Sigmoid colon (tissue), 7 donors: ENCODE data around the gene PNKD. TPM values are rescaled to one million over a fixed set of nuclear protein-coding genes. Genes with fewer than 3 reads are reported as not detected.

ENCODE experiments used
- DNase-seq: peaks from one replicate; pipeline ENCODE4 v3.0.0-alpha.2; 2019
- H3K27ac ChIP-seq, 4 donors: fragments of 200-600 bp; sonication (generic); one replicate each; pipeline ENCODE4 v1.5.1; 2016 to 2019; ENCODE audit warnings: mild to moderate bottlenecking in 1 of 4
- H3K27me3 ChIP-seq, 3 donors: fragments of 200-600 bp; sonication (generic); one replicate each; pipeline ENCODE4 v1.5.1; 2019; ENCODE audit warnings: mild to moderate bottlenecking in 1 of 3
- H3K36me3 ChIP-seq, 4 donors: fragments of 200-600 bp; sonication (generic); one replicate each; pipeline ENCODE4 v1.5.1; 2016 to 2019
- H3K4me1 ChIP-seq, 4 donors: fragments of 200-600 bp; sonication (generic); one replicate each; pipeline ENCODE4 v1.5.1; 2017 to 2019
- H3K4me3 ChIP-seq, 4 donors: fragments of 200-600 bp; sonication (generic); one replicate each; pipeline ENCODE4 v1.5.1; 2017 to 2019; ENCODE audit warnings: mild to moderate bottlenecking in 2 of 4, moderate library complexity in 1 of 4
- H3K9me3 ChIP-seq, 4 donors: fragments of 200-600 bp in 3 of 4; sonication (generic) in 3 of 4; one replicate each; pipeline versions ENCODE4 v1.5.1 to v1.6.1; 2013 to 2019
- EP300 ChIP-seq, 4 donors: sonication (generic); formaldehyde crosslinking; IDR thresholded peaks; one replicate each; pipeline ENCODE4 v1.6.1; 2017; ENCODE audit warnings: antibody characterized with exemption in 4 of 4
- POLR2A ChIP-seq, 2 donors: fragments of 450-650 bp; IDR thresholded peaks; one replicate each; pipeline ENCODE4 v1.6.1; 2016; ENCODE audit warnings: antibody characterized with exemption in 2 of 2, mild to moderate bottlenecking in 2 of 2, moderate library complexity in 2 of 2
- POLR2AphosphoS5 ChIP-seq, 4 donors: sonication (generic); formaldehyde crosslinking; IDR thresholded peaks; one replicate each; pipeline ENCODE4 v1.6.1; 2017; ENCODE audit warnings: antibody characterized with exemption in 4 of 4
- WGBS, 2 donors: extraction: QIAGEN DNeasy Blood & Tissue Kit; methylation state at CpG; one replicate each; pipeline ENCODE4 v1.1.7; 2013; 5-methylcytosine and 5-hydroxymethylcytosine counted together
- intact Hi-C: fragments of 100-400 bp; cut with DNase I; formaldehyde crosslinking; loops from one replicate; pipeline ENCODE4 v1.15.1; 2023
- polyA plus RNA-seq, 3 donors: library from polyadenylated mRNA; stranded (reverse); fragments of 200-250 nt; gene quantifications; one replicate each; pipeline ENCODE4 v1.2.3, GENCODE V29; 2013
- total RNA-seq, 4 donors: library from RNA; depleted of rRNA; stranded (reverse); fragments of >200 nt; gene quantifications; one replicate each; pipeline ENCODE4 v1.1.0, GENCODE V29; 2016
- TF ChIP-seq, protein P1 (sequence below), 4 experiments: fragments of 450-650 bp in 3 of 4; fragments of 200-600 bp in 1 of 4; IDR thresholded peaks; one replicate each; pipeline ENCODE4 v1.5.1; 2016 to 2019; ENCODE audit warnings: antibody characterized with exemption in 4 of 4, mild to moderate bottlenecking in 3 of 4, moderate library complexity in 2 of 4
- donor health status: healthy with polysubstance abuse.
- donor health status: Bipolar disorder and iron deficiency.
- donor health status: healthy.

The PNKD gene
- total and polyA plus RNA-seq, 7 donors, result 46.8 to 199 (median 95.1) TPM

DNA sequence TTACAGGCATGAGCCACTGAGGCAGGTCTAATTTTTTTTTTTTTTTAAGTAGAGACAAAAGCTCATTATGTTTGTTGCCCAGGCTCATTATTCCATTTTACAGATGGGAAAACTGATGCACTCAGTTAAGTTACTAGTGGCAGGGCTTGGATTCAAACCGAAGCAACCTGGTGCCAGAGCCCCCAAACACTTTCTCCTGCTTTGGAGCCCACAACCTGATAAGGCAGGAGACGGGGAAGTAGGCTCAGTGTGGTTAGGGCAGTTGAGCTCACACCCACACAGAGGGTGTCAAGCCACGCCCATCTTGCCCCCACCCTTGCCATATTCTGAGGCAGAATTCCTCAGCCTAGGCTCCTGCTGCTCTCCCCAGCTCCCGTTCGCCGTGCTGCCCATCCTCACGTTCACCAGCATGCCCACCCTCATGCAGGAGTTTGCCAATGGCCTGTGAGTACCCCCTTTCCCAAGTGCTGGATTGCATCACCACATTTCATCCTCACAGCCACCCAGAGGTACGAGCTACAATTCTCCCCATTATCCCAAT lies 123.5 kb downstream of the PNKD start:
- no peak overlapping the region for H3K27ac ChIP-seq
- no peaks in the 10 kb centered on the region for H3K36me3 ChIP-seq
- no peak overlapping the region for H3K4me3 ChIP-seq
- 47 to 65% methylated on average over 8 of the region's 8 CpGs for WGBS, 2 donors
- peaks cover 0 to 28% (median 26%) of the 10 kb centered on the region in 4 donors for H3K4me1 ChIP-seq
- H3K27me3 ChIP-seq, result no peaks in the 10 kb centered on the region
- TF ChIP-seq, protein P1, sequence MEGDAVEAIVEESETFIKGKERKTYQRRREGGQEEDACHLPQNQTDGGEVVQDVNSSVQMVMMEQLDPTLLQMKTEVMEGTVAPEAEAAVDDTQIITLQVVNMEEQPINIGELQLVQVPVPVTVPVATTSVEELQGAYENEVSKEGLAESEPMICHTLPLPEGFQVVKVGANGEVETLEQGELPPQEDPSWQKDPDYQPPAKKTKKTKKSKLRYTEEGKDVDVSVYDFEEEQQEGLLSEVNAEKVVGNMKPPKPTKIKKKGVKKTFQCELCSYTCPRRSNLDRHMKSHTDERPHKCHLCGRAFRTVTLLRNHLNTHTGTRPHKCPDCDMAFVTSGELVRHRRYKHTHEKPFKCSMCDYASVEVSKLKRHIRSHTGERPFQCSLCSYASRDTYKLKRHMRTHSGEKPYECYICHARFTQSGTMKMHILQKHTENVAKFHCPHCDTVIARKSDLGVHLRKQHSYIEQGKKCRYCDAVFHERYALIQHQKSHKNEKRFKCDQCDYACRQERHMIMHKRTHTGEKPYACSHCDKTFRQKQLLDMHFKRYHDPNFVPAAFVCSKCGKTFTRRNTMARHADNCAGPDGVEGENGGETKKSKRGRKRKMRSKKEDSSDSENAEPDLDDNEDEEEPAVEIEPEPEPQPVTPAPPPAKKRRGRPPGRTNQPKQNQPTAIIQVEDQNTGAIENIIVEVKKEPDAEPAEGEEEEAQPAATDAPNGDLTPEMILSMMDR (IDR thresholded peaks at IDR 0.05), result no peak
- TF ChIP-seq POLR2A (IDR thresholded peaks at IDR 0.05), result no peak
- no peak for TF ChIP-seq POLR2AphosphoS5 (IDR thresholded peaks at IDR 0.05)
- TF ChIP-seq EP300 (IDR thresholded peaks at IDR 0.05), result no peak
- intact Hi-C loops, result no loop called here
- H3K9me3 ChIP-seq, result no peaks in the 10 kb centered on the region
- no peak for DNase-seq

DNA sequence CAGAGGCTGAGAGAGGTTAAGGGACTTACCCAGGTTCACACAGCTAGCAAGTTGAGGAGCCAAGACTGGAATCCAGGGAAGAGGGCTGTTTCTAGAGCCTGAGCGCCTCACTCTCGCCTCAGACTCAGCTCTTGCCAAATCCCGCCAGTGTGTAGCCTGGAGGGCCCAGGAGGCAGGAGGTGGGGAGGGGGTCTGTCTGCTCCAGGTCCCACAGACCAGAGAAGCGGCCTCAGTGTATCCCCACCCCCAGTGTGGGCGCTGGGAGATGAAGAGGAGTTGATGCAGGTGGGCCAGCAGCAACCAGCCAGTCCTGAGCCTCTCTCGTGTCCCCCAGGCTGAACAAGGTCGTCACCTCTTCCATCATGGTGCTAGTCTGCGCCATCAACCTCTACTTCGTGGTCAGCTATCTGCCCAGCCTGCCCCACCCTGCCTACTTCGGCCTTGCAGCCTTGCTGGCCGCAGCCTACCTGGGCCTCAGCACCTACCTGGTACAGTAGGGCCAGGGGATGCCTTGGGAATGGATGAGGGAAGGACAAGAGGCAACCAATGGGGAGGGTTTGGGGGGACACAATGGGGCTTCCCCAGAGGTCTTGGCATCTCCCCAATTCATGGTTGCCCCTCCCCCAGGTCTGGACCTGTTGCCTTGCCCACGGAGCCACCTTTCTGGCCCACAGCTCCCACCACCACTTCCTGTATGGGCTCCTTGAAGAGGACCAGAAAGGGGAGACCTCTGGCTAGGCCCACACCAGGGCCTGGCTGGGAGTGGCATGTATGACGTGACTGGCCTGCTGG lies 124.2 kb downstream of the PNKD start:
- intact Hi-C loops, result no loop called here
- H3K36me3 ChIP-seq, result no peaks in the 10 kb centered on the region
- TF ChIP-seq POLR2AphosphoS5 (IDR thresholded peaks at IDR 0.05), result no peak
- no peak for TF ChIP-seq EP300 (IDR thresholded peaks at IDR 0.05)
- TF ChIP-seq, protein P1 (IDR thresholded peaks at IDR 0.05), result no peak
- TF ChIP-seq POLR2A (IDR thresholded peaks at IDR 0.05), result no peak
- no peaks in the 10 kb centered on the region for H3K27me3 ChIP-seq
- peak overlapping the region in 1 of 4 donors; percentile 100 for H3K27ac ChIP-seq
- H3K9me3 ChIP-seq, result no peaks in the 10 kb centered on the region
- no peak overlapping the region for H3K4me3 ChIP-seq
- H3K4me1 ChIP-seq, result peaks cover 0 to 33% (median 28%) of the 10 kb centered on the region in 4 donors
- 85 to 87% methylated on average over 13 of the region's 13 CpGs for WGBS, 2 donors
- peak; percentile 76 for DNase-seq

DNA sequence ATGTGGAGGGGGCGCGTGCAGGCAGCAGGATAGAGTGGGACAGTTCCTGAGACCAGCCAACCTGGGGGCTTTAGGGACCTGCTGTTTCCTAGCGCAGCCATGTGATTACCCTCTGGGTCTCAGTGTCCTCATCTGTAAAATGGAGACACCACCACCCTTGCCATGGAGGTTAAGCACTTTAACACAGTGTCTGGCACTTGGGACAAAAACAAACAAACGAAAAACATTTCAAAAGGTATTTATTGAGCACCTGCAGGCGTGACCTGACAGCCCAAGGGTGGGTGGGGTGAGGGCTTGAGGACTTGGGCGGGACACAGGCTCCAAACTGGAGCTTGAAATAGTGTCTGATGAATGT lies 124.7 kb downstream of the PNKD start:
- TF ChIP-seq POLR2AphosphoS5 (IDR thresholded peaks at IDR 0.05), result no peak
- TF ChIP-seq POLR2A (IDR thresholded peaks at IDR 0.05), result no peak
- TF ChIP-seq, protein P1 (IDR thresholded peaks at IDR 0.05), result no peak
- no peak for TF ChIP-seq EP300 (IDR thresholded peaks at IDR 0.05)
- no peaks in the 10 kb centered on the region for H3K9me3 ChIP-seq
- peak overlapping the region; percentile 97 to 100 (median 100) for H3K27ac ChIP-seq
- WGBS, 2 donors, result 61 to 73% methylated on average over 6 of the region's 6 CpGs
- H3K36me3 ChIP-seq, result no peaks in the 10 kb centered on the region
- H3K27me3 ChIP-seq, result no peaks in the 10 kb centered on the region
- no peak for DNase-seq
- H3K4me1 ChIP-seq, result peaks cover 0 to 33% (median 28%) of the 10 kb centered on the region in 4 donors
- intact Hi-C loops, result no loop called here
- no peak overlapping the region for H3K4me3 ChIP-seq

DNA sequence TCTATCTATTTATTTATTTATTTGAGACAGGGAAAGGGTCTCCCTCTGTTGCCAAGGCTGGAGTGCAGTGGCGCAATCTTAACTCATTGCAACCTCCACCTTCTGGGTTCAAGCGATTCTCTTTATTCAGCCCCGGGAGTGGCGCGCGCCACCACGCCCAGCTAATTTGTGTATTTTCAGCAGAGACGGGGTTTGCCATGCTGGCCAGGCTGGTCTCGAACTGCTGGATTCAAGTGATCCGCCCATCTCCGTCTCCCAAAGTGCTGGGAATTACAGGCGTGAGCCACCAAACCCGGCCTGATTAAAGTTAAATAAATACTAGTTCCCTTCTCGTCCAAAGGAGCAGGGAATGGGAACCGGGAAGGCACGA lies 125.1 kb downstream of the PNKD start:
- peak; percentile 71 for DNase-seq
- no peaks in the 10 kb centered on the region for H3K27me3 ChIP-seq
- H3K4me3 ChIP-seq, result peak overlapping the region; percentile 9 to 98 (median 94)
- TF ChIP-seq POLR2AphosphoS5 (IDR thresholded peaks at IDR 0.05) (no peak), POLR2A (IDR thresholded peaks at IDR 0.05) (no peak), EP300 (IDR thresholded peaks at IDR 0.05) (no peak)
- TF ChIP-seq, protein P1 (IDR thresholded peaks at IDR 0.05), result no peak
- intact Hi-C loops, result no loop called here
- no peaks in the 10 kb centered on the region for H3K36me3 ChIP-seq
- WGBS, 2 donors, result 10 to 37% methylated on average over 16 of the region's 16 CpGs
- H3K27ac ChIP-seq, result peak overlapping the region; percentile 97 to 100 (median 100)
- H3K4me1 ChIP-seq, result peaks cover 0 to 33% (median 28%) of the 10 kb centered on the region in 4 donors
- H3K9me3 ChIP-seq, result no peaks in the 10 kb centered on the region
